Psoas muscle (tissue), 8 donors: Measurements from ENCODE around the gene KRT1. TPM values are rescaled to one million over a fixed set of nuclear protein-coding genes. Genes with fewer than 3 reads are reported as not detected.
"Not testable (repeated sequence)": the region's sequence is repeated elsewhere in the genome, so short reads cannot be mapped to it uniquely, and the experiment has no call there.

ENCODE experiments used
- ATAC-seq, 4 donors: fragments of 200-7000 bp; cut with Tn5 transposase; one replicate each; pipeline ENCODE4 v1.9.1; 2020; ENCODE audit warnings: moderate library complexity in 3 of 4, mild to moderate bottlenecking in 2 of 4
- DNase-seq, 2 donors: peaks; one replicate each; pipeline ENCODE4 v3.0.0-alpha.2; 2020
- H3K27ac ChIP-seq: fragments of 200-600 bp; one replicate; pipeline ENCODE4 v1.8.0; 2022
- H3K27me3 ChIP-seq, 3 donors: fragments of 200-600 bp in 1 of 3; one replicate each; pipeline versions ENCODE4 v1.6.1 to v1.8.0; 2013 to 2022; ENCODE audit warnings: low read length in 2 of 3, mild to moderate bottlenecking in 2 of 3, moderate library complexity in 1 of 3; ENCODE audit not compliant: insufficient read depth in 3 of 3
- H3K36me3 ChIP-seq, 2 donors: fragments of 200-600 bp in 1 of 2; one replicate each; pipeline versions ENCODE4 v1.6.1 to v1.8.0; 2013 to 2022; ENCODE audit warnings: low read depth in 1 of 2, mild to moderate bottlenecking in 1 of 2, moderate library complexity in 1 of 2; ENCODE audit not compliant: insufficient read depth in 1 of 2
- H3K4me1 ChIP-seq: fragments of 200-600 bp; one replicate; pipeline ENCODE4 v1.8.0; 2022
- H3K4me3 ChIP-seq: fragments of 200-600 bp; one replicate; pipeline ENCODE4 v1.8.0; 2022; ENCODE audit warnings: mild to moderate bottlenecking
- H3K9me3 ChIP-seq: fragments of 200-600 bp; one replicate; pipeline ENCODE4 v1.8.0; 2022
- CTCF ChIP-seq: fragments of 200-600 bp; IDR thresholded peaks from one replicate; pipeline ENCODE4 v1.8.0; 2022; ENCODE audit warnings: antibody characterized with exemption
- WGBS, 3 donors: extraction: QIAGEN DNeasy Blood & Tissue Kit; methylation state at CpG; one replicate each; pipeline versions ENCODE4 v1.1.6 to v1.1.7; 2013; 5-methylcytosine and 5-hydroxymethylcytosine counted together
- intact Hi-C, 2 donors: fragments of 100-400 bp; cut with DNase I; formaldehyde crosslinking; loops; one replicate each; pipeline versions ENCODE4 v1.11.0 to v1.14.2; 2022
- polyA plus RNA-seq, 3 donors: library from polyadenylated mRNA; stranded (reverse); fragments of 200-250 nt; gene quantifications; one replicate each; pipeline ENCODE4 v1.2.3, GENCODE V29; 2013
- total RNA-seq, 4 donors: library from RNA; stranded (reverse); fragmentation: NEBNext Ultra II Directional in 2 of 4; extraction: Animal tissue kit (Norgen Biotek cat#: 25700) in 2 of 4; gene quantifications; one replicate each; pipeline versions ENCODE4 v1.2.1 to v1.2.4, GENCODE V29; 2021 to 2023
- donor health status: healthy with polysubstance abuse.
- donor health status: DM: no; HTN: no; CAD: no; lungs with moderate emphysema.
- donor health status: Bipolar disorder and iron deficiency.
- donor health status: healthy.
- donor health status: DM: yes; HTN: yes; CAD: no.
- donor health status: DM: no; HTN: no; CAD: no.
- donor health status: DM: no; HTN: no; CAD: no.
- donor health status: DM: yes; HTN: yes; CAD: no.

The KRT1 gene
- total and polyA plus RNA-seq, 7 donors = 0.13 to 1.1 (median 0.20) TPM; not detected in 3

GRCh38 chr12:52670961-52671360 lies 9.2 kb downstream of the KRT1 start:
- intact Hi-C loops = no loop called here
- no peak for DNase-seq

GRCh38 chr12:52670506-52670905 lies 9.7 kb downstream of the KRT1 start:
- Histone ChIP-seq H3K4me1 (no peaks in the 10 kb centered on the region), H3K36me3 (no peaks in the 10 kb centered on the region), H3K27me3 (peaks cover 0 to 9% (median 3%) of the 10 kb centered on the region in 3 donors), H3K9me3 (no peaks in the 10 kb centered on the region), H3K27ac (no peak overlapping the region), H3K4me3 (no peak overlapping the region)
- ATAC-seq (no peak), DNase-seq (no peak)
- intact Hi-C loops = no loop called here
- 71 to 83% (median 79%) methylated on average over 4 of the region's 4 CpGs for WGBS, 3 donors
- TF ChIP-seq CTCF = no peak

More at GRCh38 chr12:52670961-52671360, 9.2 kb downstream of the KRT1 start:
- peaks cover 0 to 5% (median 3%) of the 10 kb centered on the region in 3 donors for H3K27me3 ChIP-seq
- H3K27ac ChIP-seq = no peak overlapping the region
- H3K36me3 ChIP-seq = no peaks in the 10 kb centered on the region
- 89 to 100% (median 90%) methylated on average over 3 of the region's 3 CpGs for WGBS, 3 donors
- TF ChIP-seq CTCF = no peak
- no peaks in the 10 kb centered on the region for H3K9me3 ChIP-seq
- no peak for ATAC-seq
- H3K4me1 ChIP-seq = no peaks in the 10 kb centered on the region
- no peak overlapping the region for H3K4me3 ChIP-seq

GRCh38 chr12:52669941-52670340 lies 10.3 kb downstream of the KRT1 start:
- H3K36me3 ChIP-seq, intact Hi-C loops, H3K9me3 ChIP-seq, H3K4me3 ChIP-seq, H3K4me1 ChIP-seq, DNase-seq, ATAC-seq, H3K27ac ChIP-seq: not testable (repeated sequence)
- 83 to 87% (median 86%) methylated on average over 3 of the region's 3 CpGs for WGBS, 3 donors
- peaks cover 0 to 15% (median 0%) of the 10 kb centered on the region in 3 donors for H3K27me3 ChIP-seq

- DNase-seq (no peak), ATAC-seq (no peak)
- no peak for TF ChIP-seq CTCF
- no peaks in the 10 kb centered on the region for H3K36me3 ChIP-seq
- H3K9me3 ChIP-seq = no peaks in the 10 kb centered on the region
- no peak overlapping the region for H3K4me3 ChIP-seq
- H3K27me3 ChIP-seq = peaks cover 0 to 17% (median 0%) of the 10 kb centered on the region in 3 donors
- no peak overlapping the region for H3K27ac ChIP-seq
- intact Hi-C loops = no loop called here
- no peaks in the 10 kb centered on the region for H3K4me1 ChIP-seq
Measured at GRCh38 chr12:52669426-52669825, 10.8 kb downstream of the KRT1 start.

- intact Hi-C loops = no loop called here
- TF ChIP-seq CTCF = no peak
- no peak overlapping the region for H3K4me3 ChIP-seq
- no peak for ATAC-seq
- peaks cover 0 to 23% (median 0%) of the 10 kb centered on the region in 3 donors for H3K27me3 ChIP-seq
- H3K4me1 ChIP-seq = no peaks in the 10 kb centered on the region
- 72 to 78% (median 73%) methylated on average over 7 of the region's 7 CpGs for WGBS, 3 donors
- no peaks in the 10 kb centered on the region for H3K9me3 ChIP-seq
- DNase-seq = no peak
- H3K36me3 ChIP-seq = no peaks in the 10 kb centered on the region
- no peak overlapping the region for H3K27ac ChIP-seq
Measured at GRCh38 chr12:52667931-52668330, 12.3 kb downstream of the KRT1 start.
